ENCODE measurements around the gene MAN1C1. TPM values are rescaled to one million over a fixed set of nuclear protein-coding genes. Genes with fewer than 3 reads are reported as not detected.

The MAN1C1 gene
- total RNA-seq, 1 experiment from 2014 or later: 9.3 TPM

DNA sequence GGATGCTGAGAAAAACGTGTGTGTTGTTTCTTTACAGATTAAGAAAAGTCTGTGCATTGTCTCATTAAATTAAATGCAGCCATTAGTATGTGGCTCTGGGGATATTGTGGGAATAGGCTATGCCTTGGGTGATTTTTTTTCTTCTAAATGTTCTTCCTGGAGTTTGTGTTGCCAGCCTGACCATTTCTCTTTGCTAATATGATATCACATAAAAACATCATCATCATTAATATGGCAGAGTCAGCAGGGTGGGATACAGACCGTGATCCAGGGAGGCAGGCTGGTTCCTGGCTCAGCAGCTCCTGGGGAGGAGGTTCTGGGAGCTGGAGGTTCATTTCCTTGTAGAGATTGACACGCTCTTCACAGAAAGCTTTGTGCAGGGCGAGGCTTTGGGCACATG lies 122.8 kb downstream of the MAN1C1 start:
- H4K8ac ChIP-seq (replicated peaks; ENCODE audit: insufficient read length, low read depth, low read length): no peak overlapping the region
- Mint-ChIP-seq H3K27ac (no peak overlapping the region), H3K36me3 (ENCODE audit: insufficient read depth in 1 of 3, low read depth in 3 of 3) (no peaks in the 10 kb centered on the region), H3K27me3 (ENCODE audit: low read depth) (no peaks in the 10 kb centered on the region; the same call in 1 of the 2 replicates), H3K4me1 (peaks cover 13 to 17% of the 10 kb centered on the region in 2 experiments), H3K4me3 (no peak overlapping the region), H3K9me3 (no peaks in the 10 kb centered on the region)
- H3K79me2 ChIP-seq (ENCODE audit: insufficient read depth, low read length): no peaks in the 10 kb centered on the region
- H3K9me3 ChIP-seq (ENCODE audit: control insufficient read depth, low read depth, low read length): no peaks in the 10 kb centered on the region
- no peak overlapping the region for H4K91ac ChIP-seq (ENCODE audit: insufficient read length, low read depth, low read length)
- H3K9ac ChIP-seq (ENCODE audit: extremely low read depth, insufficient read length, low read length): no peak overlapping the region
- H2BK12ac ChIP-seq (ENCODE audit: insufficient read length, low read depth, low read length): no peak overlapping the region
- no peak overlapping the region for H3T11ph ChIP-seq (ENCODE audit: low read length)
- H3K4me2 ChIP-seq (ENCODE audit: insufficient read depth, insufficient read length, low read length): no peak overlapping the region
- DNase-seq: no peak
- TF ChIP-seq, protein P1, sequence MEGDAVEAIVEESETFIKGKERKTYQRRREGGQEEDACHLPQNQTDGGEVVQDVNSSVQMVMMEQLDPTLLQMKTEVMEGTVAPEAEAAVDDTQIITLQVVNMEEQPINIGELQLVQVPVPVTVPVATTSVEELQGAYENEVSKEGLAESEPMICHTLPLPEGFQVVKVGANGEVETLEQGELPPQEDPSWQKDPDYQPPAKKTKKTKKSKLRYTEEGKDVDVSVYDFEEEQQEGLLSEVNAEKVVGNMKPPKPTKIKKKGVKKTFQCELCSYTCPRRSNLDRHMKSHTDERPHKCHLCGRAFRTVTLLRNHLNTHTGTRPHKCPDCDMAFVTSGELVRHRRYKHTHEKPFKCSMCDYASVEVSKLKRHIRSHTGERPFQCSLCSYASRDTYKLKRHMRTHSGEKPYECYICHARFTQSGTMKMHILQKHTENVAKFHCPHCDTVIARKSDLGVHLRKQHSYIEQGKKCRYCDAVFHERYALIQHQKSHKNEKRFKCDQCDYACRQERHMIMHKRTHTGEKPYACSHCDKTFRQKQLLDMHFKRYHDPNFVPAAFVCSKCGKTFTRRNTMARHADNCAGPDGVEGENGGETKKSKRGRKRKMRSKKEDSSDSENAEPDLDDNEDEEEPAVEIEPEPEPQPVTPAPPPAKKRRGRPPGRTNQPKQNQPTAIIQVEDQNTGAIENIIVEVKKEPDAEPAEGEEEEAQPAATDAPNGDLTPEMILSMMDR (conservative IDR thresholded peaks at IDR 0.05): no peak
- H3K23me2 ChIP-seq (ENCODE audit: insufficient read length, low read depth, low read length, poor library complexity, severe bottlenecking): no peaks in the 10 kb centered on the region
- H4K5ac ChIP-seq (ENCODE audit: insufficient read length, low read depth, low read length): no peak overlapping the region
- H3K27ac ChIP-seq (ENCODE audit: insufficient read length, low read depth, low read length): no peak overlapping the region
- no peak overlapping the region for H2BK120ac ChIP-seq (ENCODE audit: low read depth, low read length, poor library complexity, severe bottlenecking)
- H3K14ac ChIP-seq (ENCODE audit: insufficient read depth, low read length): no peak overlapping the region; the same call in 1 of the 2 replicates
- no peak overlapping the region for H2BK15ac ChIP-seq (ENCODE audit: low read depth, low read length)
- H3K4ac ChIP-seq (ENCODE audit: low read depth, low read length): no peak overlapping the region
- H2AFZ ChIP-seq (ENCODE audit: low read length): no peak overlapping the region
- no peak overlapping the region for H3K56ac ChIP-seq (ENCODE audit: insufficient read length, low read depth, low read length)
- no peaks in the 10 kb centered on the region for H4K20me1 ChIP-seq (ENCODE audit: control insufficient read depth, insufficient read depth, insufficient read length)
- no peaks in the 10 kb centered on the region for H3K79me1 ChIP-seq (ENCODE audit: insufficient read depth, low read depth, low read length, poor library complexity, severe bottlenecking)
- H2BK5ac ChIP-seq (ENCODE audit: insufficient read length, low read length): no peak overlapping the region
- H2BK20ac ChIP-seq (ENCODE audit: low read depth, low read length, poor library complexity, severe bottlenecking): no peak overlapping the region
- no peak overlapping the region for H3K23ac ChIP-seq (ENCODE audit: insufficient read length, low read depth, low read length)
- no peaks in the 10 kb centered on the region for H3K27me3 ChIP-seq (ENCODE audit: insufficient read depth, low read length)
- H2AK5ac ChIP-seq (ENCODE audit: insufficient read length, low read length): no peak overlapping the region
- WGBS (ENCODE audit: extremely low coverage, insufficient read length, low lambda C conversion rate): no CpG with 5 or more reads among the region's 4 CpGs
- H3K18ac ChIP-seq (ENCODE audit: insufficient read length, low read depth, low read length): no peak overlapping the region
- no peaks in the 10 kb centered on the region for H3K4me1 ChIP-seq (ENCODE audit: insufficient read depth, low read length)
